ENCODE data around the gene CCNY. TPM values are rescaled to one million over a fixed set of nuclear protein-coding genes. Genes with fewer than 3 reads are reported as not detected.
A peak's percentile ranks its signal among the peaks of the same experiment; 100 is the strongest.

CCNY gene
- total RNA-seq, 1 donor: 53.3 TPM

DNA sequence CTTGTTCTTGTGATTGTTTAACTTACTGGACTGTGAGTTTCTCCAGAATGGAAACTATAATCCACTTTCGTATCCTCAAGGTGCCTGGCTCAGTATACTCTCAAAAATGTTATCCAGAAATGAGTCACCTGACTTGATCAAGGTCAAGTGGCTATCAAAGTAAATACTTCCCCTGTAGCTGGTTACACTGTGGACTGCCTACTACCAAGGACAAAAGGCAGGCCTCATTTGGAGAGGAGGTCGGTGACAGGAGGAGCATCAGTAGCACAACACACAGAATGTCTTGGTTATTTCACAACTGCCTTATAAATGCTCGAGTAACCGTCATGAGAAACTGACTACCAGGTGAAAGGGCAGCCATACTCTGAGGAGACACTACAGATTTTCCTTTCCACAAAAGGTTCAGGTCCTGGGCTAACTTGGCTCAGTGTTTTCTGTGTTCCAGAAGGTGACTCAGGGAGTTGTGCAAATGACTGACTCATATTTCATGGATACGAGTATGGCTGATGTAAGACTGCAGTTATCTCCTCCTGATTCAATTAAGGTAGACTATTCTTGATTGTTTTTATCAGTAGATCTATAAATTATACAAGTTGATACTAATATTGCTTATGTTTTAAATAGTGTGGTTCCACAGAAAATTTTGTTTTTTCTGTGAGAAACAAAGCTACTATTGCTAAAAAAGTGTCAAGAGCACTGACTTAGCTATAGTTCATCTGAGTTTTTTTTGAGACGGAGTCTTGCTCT is 4.2 kb upstream of the CCNY start:
- no peak for DNase-seq (ENCODE audit: low read depth in 2 of 3, low spot score in 2 of 3)

GRCh38 chr10:35334297-35334696 is 2.0 kb upstream of the CCNY start:
- no peak for DNase-seq (ENCODE audit: low read depth in 2 of 3, low spot score in 2 of 3)

DNA sequence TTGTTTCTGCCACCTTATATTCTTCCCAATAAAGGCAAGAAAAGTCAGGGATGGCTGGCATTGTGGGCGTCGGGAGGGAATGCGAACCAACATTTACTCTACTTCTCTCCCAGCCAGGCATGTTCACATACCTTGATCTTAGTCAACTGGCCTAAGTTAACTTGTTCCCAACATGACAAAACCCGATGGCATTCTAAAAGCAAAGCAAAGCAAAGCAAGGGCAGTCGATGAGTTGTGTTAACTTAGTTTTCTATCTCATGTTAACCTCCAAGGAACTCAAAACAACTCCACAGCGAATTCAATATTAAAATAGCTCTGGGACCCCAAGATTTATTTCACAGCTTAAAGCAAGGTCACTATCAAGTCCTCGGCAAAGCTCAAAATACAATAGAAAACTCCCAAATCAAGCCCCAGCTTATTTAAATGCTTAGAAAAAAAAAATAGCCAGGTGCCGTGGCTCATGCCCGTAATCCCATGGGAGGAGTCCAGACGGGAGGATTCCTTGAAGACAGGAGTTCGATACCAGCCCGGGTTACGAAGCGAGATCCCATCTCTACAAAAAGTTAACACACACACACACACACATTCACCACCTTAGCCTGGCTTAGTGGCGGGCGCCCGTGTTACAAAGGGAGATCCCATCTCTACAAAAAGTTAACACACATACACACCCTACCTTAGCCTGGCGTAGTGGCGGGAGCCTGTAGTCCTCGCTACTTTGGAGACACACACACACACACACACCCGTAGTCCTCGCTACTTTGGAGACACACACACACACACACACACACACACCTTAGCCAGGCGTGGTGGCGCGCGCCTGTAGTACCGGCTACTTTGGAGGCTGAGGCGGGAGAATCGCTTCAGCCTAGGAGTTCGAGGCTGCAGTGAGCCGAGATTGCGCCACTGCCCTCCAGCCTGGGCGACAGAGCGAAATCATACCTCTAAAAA is 901 bp upstream of the CCNY start:
- DNase-seq (ENCODE audit: low read depth in 2 of 3, low spot score in 2 of 3): peak in 1 of 3 donors; percentile 25

DNA sequence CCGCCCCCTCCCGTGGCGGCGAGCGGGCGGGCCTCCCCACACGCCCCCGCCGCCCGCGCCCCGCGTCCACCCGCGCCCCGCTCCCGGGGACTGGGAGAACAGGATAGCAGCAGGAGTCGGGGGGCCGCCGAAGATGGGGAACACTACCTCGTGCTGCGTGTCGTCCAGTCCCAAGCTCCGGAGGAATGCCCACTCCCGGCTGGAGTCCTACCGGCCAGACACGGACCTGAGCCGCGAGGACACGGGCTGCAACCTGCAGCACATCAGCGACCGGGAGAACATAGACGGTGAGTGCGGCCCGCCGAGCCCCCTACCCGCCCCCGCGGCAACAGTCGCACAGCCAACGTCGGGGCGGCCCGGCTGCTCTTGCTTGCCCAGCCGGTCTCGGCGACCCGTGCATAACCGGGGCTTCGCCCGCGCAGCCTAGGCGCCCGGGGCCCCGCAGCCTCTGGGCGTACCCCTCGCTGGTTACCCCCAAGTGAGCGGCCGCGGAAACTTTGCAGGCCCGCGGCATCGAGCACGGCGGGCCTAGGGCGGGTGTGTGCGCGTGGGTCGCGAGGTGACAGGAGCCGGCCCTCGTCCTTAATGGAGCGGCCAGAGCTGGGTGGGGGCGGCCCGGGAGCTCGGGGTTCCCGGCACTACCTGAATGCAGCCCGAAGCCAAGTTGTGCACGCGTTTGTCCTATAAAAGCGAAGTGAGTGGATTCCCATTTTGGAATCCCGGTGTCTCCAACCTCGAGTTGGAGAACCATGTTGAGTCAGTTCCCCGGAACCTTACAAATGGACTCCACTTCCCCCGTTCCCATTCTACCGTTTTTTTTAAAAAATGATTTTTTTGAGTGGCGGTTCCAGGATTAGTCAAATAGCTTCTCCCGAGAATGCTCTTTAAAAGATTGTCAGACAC is 863 bp downstream of the CCNY start:
- DNase-seq (ENCODE audit: low read depth in 2 of 3, low spot score in 2 of 3): peak in 1 of 3 donors; percentile 23

DNA sequence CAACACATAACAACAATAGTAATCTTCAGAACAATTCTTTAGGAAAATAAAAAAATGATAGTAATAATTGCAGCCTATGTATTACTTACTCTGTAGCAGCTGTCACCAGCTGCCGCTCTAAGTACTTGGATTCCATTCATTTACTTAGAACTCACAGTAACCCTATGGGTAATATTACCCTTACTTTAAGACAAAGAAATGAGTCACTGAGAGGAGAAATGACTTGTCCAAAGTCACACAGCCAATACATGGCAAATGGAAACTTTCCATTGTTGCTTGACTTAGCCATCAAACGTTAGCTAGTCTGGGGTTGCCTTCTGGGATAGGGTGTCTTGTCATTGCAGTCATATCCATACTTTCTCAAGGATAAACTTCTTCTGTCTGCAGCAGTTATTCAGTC is 3.6 kb downstream of the CCNY start:
- DNase-seq (ENCODE audit: low read depth in 2 of 3, low spot score in 2 of 3): no peak

DNA sequence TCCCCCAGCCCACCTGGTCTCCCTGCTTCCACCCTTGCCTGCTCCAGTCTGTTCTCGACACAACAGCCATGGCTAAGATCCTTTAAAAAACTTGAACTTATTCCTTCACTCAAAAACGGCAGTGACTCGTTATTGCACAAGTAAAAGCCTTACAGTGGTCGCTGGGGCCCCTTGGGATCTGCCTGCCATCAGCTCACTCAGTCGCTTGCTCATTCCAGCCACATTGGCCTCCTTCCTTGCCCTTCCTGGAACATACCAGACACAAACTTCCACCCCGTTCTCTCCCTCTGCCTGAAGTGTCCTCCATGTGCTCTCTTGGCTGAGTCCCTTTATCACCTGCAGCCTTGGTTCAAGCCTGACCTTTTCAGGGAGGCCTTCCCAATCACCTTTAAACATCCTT is 4.7 kb downstream of the CCNY start:
- no peak for DNase-seq (ENCODE audit: low read depth in 2 of 3, low spot score in 2 of 3)

DNA sequence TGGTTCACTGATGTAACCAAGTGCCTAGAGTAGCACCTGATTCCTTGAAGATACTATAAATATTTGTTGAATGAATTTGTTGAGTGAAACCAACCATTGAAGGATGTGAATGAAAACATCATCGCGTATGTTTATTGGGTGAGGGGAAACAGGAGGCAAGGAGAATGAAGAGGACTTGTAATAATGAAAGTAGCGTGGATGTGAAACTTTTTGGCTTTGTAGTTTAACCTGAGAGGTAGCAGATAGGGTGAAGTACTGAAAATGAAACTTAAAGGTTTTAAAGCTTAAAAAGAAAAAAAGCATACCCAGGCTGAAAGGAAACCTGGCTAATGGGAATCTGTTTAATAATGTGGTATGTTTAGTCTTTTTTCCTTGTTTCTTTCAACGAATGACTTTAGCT is 5.2 kb downstream of the CCNY start:
- DNase-seq (ENCODE audit: low read depth in 2 of 3, low spot score in 2 of 3): peak in 1 of 3 donors; percentile 42

- DNase-seq (ENCODE audit: low read depth in 2 of 3, low spot score in 2 of 3): no peak
Observed at GRCh38 chr10:35342183-35342753, 6.0 kb downstream of the CCNY start.

- no peak for DNase-seq (ENCODE audit: low read depth in 2 of 3, low spot score in 2 of 3)
Observed at GRCh38 chr10:35343739-35344138, 7.4 kb downstream of the CCNY start.

GRCh38 chr10:35345383-35345742 is 9.1 kb downstream of the CCNY start:
- no peak for DNase-seq (ENCODE audit: low read depth in 2 of 3, low spot score in 2 of 3)

- no peak for DNase-seq (ENCODE audit: low read depth in 2 of 3, low spot score in 2 of 3)
Observed at GRCh38 chr10:35346248-35346647, 9.9 kb downstream of the CCNY start.

- no peak for DNase-seq (ENCODE audit: low read depth in 2 of 3, low spot score in 2 of 3)
Observed at GRCh38 chr10:35347121-35347562, 10.8 kb downstream of the CCNY start.

DNA sequence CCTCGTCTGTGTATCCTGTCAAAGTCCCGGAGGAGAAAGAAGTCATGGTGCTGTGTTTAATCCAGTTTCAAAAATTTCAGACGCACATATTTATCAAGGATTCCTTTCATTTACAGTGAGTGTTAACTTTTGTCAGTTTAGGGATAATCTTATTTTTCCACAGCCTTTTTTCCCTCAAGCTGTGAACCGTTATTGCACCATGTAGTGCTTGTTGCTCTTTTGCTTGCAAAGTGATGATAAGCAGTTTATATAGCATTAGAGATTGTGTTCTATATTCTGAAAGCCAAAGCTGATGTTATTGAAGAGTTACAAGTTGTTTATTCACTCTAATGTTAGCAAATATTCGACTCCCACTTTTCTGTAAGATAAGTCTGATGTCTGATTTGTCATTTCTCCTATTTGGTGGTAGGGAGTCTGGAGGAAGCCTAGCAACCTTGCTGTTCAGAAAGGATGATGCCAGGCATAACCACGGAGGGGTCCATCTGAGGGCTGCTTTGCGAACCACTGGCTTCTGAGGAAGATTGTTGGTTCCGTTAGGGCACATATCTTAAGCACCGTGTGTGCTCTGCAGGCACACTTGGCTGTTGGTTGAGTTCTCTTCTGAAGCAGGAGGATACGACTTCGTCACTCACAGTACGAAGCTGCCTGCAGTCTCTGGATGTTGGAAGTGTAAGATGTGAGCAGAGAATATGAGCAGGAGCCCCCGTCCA is 11.7 kb downstream of the CCNY start:
- DNase-seq (ENCODE audit: low read depth in 2 of 3, low spot score in 2 of 3): no peak

GRCh38 chr10:35348609-35349388 is 12.5 kb downstream of the CCNY start:
- DNase-seq (ENCODE audit: low read depth in 2 of 3, low spot score in 2 of 3): no peak

DNA sequence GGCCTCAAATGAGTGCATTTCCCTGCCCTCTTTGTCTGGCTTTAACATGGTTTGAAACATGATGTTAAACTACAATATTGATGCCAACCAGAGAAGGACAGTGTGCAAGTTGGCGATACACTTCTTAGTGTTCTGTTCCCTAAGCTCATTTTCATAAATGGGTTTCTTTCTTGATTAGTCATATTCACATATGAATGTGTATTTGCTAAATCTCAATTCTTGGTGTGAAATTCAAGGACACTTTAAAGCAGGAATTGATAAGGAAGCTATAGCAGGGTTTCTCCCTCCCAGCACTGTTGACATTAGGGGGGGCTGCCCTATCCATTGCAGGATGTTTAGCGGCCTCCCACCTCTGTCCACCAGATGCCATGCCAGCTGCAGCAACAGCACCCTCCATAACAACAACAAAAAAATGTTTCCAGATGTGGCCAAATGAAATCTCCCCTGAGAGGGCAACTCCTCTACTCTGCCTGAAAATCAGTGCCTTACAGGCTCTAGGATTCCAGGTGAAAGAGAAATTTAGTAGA is 13.1 kb downstream of the CCNY start:
- DNase-seq (ENCODE audit: low read depth in 2 of 3, low spot score in 2 of 3): no peak

- DNase-seq (ENCODE audit: low read depth in 2 of 3, low spot score in 2 of 3): no peak
Observed at GRCh38 chr10:35351021-35351420, 14.7 kb downstream of the CCNY start.

- DNase-seq (ENCODE audit: low read depth in 2 of 3, low spot score in 2 of 3): no peak
Observed at GRCh38 chr10:35352097-35352496, 15.8 kb downstream of the CCNY start.

DNA sequence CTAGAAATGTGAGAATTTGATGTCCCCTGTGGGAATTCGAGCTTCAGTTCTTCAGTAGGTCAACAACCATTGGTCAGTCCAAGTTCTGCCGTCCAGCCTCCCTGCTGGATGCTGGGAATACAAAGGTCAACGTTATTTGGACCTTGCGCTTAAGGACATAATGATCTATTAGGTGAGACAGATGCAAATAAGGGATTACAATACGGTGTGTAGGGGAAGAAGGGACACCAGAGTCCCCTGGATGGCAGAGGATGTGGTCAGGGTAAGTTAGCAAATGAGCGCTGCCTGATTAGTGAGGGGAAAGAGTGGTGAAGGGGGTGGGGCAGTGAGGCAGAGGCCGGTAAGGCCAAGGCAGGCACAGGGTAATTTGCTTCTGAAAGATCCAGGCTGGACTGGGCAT is 16.2 kb downstream of the CCNY start:
- DNase-seq (ENCODE audit: low read depth in 2 of 3, low spot score in 2 of 3): peak in 1 of 3 donors; percentile 48

- DNase-seq (ENCODE audit: low read depth in 2 of 3, low spot score in 2 of 3): no peak
Observed at GRCh38 chr10:35353395-35353794, 17.1 kb downstream of the CCNY start.
